OCI-M1 (cell line): Measurements from ENCODE around the gene PGAM2.
"Not testable (repeated sequence)": the region's sequence is repeated elsewhere in the genome, so short reads cannot be mapped to it uniquely, and the experiment has no call there.

Source experiments
- DNase-seq: peaks from one replicate; lab custom pipeline; 2025; lab: John Stamatoyannopoulos, UW

The PGAM2 gene

DNA sequence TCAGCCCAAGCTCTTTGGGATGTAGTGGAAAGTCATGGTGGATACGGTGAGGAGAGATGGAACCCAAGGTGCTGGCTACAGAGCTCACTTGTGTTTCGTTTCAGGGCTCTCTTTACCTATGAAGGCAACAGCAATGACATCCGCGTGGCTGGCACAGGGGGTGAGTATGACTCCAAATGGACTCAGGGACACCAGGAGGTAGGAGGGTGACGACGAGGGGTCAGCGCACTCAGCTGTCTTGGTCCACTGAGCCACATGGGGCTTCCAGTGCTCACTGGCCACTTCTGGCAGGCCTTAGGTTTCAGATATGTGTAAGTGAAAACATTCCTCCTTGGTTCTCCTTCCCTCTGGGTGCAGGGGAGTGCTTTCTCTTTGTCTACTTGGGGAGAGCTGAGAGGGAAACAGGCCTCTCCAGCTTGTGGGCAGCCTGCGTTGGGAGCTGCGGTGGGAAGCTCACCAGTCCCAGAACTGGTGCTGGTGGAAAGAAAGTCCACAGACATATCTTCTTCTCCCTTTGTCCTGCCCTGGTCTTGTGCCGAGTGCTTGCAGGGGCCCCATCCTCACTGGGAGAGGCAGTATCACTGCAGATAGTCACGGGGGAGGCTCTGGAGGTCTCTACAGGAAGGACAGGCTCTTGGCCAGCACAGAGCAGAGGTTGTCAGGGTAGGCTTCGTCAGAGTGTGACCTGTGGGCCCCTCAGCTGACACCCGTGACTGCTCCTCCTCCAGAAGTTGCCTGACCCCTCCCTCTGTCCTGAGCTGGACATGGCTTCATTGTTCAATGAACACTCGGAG is 15.0 kb downstream of the PGAM2 start:
- DNase-seq: no peak

DNA sequence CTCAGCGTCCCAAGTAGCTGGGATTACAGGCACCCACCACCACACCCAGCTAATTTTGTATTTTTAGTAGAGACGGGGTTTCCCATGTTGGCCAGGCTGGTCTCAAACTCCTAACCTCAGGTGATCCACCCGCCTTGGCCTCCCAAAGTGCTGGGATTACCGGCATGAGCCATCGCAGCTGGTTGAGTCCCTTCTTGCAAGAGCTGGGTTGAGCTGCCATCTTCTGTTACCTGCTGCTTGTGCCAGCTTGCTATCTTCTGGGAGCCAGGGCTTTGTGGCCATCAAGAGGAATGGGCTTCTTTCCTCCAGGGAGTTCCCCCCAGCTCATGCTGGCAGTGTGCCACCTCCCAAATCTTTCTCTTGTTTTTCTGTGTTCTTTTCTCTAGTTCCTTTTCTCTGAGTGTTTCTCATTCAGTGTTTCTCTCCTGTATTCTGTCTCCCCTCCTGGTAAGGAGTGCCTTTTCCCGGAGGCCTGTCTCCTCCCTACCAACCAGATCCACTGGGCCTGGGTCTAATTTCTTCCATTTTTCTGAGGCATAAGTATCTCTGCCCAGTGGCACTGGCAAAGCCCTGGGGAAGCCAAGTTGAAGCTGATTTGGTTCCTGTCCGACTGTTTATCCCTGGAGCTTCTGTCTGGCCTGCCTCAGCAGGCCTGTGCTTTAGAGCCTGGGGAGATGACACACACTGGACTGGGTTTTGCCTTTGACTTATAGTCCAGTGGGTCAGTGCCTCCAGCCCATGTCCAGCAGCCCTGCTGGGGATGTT is 17.2 kb downstream of the PGAM2 start:
- no peak for DNase-seq

DNA sequence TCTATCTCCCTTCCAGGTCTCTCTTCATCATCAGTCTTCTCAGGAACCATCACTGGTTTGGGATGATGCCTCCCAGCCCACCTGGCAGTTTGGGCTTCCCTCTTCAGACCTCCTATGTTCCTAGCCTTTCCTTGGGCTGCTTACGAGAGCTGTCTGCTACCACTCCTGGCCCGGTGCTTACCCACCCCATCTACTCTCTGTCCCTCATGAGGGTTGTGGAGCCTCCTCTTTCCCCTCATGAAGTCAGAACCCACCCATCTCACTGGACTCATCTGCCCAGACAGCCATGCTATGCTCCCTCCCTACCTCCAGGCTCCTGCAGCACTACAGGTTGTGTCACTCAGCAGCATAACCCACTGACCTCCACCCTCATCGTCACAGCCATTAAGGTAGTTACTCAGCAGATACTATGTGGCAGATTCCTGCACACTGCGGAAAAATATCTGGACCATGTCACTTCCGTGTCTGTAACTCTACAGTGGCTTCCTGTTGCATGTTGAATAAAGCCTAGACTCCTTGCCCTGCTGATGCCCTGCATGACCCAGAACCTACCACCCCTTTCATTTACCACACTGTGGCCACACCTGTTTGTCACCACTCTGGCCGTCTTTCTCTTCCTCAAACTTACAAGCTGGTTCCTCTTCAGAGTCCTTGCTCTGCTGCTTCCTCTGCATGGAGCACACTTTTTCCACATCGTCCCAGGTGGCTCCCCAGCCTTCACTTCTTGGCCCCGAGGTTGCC is 18.9 kb downstream of the PGAM2 start:
- no peak for DNase-seq

DNA sequence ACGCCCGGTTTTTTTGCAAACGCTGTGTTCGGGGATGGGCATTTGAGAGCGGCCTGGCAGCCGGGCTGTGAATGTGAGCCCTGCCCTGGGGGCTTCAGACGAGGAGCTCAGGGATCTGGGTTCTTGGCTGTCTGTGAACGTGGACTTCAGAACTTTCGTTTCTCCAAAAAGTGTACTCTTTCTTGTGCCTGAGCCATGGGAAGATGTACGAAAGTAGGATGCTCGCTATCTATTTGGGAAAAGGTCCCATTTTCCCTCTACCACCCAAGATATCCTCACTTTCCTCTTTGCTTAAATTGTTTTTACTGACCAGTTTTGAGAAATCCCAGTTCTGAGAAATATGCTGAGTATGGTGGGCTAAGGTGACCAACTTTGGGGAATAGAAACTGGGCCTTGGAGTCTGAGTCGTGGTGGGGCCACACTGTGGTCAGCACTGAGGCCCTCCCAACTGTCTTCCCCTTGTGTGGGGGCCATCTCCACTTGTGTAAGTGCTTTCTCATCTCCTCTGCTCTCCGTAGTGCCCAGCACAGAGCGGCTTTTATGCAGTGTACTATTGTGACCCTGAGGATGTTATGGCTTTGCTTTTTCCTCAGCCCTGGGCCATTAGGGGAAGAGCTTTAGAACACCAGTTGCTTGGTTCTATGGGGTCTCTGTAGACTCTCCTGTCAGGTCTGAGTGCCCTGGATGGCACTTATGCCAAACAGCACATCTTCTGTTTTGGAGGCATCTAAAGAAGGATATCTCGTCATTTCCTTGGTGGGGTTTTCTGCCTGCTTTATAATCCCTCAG is 19.9 kb downstream of the PGAM2 start:
- DNase-seq: no peak

DNA sequence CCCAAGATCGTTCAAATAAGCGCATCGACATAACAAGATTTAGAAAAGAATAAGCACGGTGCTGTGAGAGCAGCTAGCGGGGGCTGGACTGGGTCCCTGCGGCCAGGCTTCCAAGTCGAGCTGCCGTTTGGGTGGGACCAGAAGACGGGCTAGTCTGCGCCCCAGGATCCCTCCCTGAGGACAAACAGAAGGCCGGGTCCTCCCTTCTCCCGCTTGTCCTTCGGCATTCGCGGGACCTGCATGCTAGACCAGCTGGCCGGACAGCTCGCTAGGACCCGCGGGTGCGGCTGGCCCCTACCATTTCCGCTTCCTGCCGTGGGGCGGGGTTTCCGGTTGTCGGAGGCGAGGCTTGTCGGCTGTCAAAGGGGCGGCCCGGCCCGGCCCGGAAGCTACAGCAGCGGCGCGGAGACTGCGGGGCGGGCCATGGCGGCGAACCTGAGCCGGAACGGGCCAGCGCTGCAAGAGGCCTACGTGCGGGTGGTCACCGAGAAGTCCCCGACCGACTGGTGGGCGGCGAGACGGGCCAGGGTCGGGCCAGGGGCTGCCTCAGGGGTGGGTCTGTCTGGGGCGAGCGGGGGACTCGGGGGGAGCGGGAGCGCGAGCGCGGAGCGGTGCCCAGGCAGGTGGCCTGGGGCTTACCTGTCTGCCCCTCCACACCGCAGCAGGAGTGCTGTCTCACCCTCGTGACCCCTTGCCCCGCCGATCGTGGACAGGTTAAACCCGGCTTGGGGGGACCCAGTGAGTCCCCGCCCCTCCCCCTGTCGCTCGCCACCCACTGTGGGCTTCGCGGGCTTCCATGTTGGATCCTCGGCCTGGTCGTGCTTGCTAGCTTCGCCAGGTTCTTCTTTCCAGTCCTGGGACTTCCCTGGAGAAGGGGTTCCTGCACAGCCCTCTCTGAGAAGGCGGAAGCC is 20.8 kb downstream of the PGAM2 start, which contains the start of gene DBNL:
Gene DBNL, plus strand, starts transcription at position 388 of the 911 bp plus-strand sequence. Its CDS starts 36 bp downstream, at position 424.
- peak; percentile 92 for DNase-seq

DNA sequence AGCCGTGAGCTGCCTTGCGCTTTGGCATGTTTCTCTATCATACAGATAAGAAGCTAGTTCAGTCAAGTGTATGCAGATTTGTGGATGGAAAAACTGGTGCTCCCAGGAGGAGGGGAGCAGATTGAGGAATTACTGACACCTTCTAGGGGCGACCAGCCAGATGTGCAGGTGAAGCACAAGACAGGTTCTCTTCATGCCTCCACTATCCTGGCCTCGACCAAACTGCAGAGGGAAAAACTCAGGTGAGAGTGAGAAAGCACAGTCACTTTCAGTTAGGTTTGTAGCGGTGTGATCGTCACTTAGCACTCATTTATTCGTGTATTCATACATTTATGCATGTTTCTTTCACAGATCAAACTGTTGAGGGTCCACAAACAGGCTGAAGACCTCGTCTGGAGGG is 21.5 kb downstream of the PGAM2 start:
- DNase-seq: peak; percentile 16

DNA sequence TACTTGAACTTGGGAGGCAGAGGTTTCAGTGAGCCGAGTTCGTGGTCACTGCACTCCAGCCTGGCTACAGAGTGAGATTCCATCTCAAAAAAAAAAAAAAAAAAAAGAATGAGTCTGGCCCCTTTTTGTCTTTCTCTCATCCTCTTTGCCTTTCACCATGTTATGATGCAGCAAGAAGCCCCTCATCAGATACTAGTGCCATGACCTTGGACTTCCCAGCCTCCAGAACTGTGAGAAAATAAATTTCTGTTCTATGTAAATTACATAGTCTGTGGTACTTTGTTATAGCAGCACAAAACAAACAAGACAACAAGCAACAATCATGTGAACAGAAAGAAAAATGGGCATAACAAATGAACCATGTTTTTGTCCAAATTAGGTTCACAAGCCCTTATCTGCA is 23.1 kb downstream of the PGAM2 start:
- no peak for DNase-seq

DNA sequence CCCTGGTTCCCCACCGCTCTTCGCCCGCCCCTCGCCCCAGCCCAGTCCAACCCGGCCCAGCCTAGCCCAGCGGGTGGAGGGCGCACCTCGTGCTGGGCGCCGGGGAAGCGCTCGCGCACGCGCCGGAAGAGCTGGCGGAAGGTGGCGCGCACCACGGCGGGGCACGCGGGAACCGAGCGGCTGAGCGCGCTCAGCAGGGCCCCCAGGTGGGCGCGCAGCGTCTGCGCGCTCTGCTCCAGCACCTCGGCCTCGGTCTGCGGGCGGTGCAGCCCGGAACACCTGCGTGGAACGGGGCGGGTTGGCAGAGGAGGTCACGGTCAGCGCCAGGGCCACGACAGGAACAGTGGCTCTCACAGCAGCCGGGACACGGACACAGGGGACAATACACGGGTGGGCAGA is 24.9 kb downstream of the PGAM2 start:
- not testable (repeated sequence) for DNase-seq

DNA sequence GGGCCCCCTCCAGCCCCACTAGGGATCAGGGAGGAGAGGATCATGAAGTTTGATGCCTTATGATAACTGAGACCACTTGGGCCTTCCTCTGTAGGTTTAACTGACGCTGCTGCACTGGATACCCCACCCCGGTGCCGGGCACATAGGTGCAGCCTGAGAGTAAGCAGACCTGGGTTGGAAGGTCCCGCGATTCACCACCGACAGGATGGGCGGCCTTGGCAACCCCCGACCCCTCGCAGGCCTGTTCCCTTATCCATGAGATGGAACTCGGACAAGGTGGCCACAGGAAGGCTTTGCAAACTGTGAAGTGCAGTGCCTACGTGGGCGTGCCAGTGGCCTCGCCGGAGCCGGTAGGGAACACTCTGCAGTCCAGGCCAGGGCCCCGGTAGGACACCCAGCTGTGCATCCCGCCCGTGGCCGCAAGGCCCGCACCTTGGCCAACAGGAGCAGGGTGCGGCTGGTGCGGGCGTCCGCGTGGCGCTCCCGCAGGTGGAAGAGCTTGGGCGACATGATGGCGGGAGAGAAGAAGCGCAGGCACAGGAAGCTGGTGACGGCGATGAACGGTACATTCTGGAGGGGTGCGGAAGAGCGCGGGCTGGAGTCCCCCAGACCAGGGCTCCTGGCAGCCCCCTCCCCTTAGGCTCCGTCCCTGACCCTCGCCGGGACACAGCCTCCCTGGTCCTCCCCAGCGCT is 25.4 kb downstream of the PGAM2 start:
- not testable (repeated sequence) for DNase-seq

DNA sequence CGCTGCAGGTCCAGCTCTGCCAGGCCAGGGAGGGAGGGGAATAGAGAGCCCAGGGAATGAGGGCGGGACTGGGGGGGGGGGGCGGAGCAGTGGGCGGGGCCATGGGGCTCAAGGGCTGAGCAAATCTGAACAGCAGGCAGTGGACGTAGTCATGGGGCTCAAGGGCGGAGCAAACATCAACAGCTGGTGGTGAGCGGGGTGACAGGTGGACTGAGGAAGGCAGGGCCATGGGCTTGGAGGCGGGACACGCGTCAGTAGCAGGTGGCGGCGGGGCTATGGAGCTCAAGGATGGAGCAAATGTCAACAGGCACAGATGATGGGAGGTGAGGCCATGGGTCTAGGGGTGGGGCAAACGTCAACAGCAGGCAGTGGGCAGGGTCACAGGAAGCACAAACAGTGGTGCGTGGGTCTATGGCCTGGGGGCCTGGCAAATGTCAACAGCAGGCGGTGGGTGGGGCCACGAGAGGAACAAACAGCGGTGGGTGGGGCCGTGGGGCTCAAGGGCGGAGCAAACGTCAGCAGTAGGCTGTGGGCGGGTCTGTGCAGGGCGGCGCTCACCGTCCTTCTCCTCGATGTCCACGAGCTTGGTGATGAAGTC is 26.3 kb downstream of the PGAM2 start:
- not testable (repeated sequence) for DNase-seq

DNA sequence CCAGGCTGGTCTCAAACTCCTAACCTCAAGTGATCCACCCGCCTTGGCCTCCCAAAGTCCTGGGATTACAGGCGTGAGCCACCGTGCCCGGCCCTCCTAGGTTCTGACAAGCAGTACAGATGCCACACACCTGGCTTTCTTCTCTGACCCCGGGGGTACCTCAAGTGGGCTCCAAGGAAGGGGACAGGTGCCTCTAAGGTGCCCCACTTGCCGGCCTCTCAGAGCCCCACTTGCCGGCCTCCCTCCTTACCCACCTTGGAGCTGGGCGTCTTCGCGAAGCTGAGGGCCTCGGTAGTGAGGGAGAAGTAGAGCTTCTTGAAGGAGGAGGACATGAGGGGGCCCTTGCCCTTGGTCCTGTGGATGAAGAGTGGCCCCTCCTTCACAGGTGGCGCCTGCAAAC is 26.8 kb downstream of the PGAM2 start:
- DNase-seq: not testable (repeated sequence)

DNA sequence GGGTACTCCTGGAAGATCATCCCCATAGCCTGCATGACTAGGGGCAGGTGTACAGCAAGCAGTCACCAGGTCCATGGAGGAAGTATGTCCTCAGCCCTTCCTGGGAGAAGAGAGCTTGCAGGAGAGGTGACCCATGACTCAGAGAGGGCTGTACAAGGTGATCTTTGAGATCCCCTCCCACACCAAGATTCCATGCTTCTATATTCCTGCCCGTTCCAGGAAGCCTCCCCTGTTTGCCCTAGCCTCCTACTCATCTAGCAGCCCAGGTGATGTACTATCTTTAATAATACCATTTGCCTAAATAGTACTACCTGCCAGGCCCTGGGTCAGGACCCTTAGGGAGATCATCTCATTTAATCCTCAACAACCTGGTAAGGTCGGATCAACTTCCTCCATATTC is 27.4 kb downstream of the PGAM2 start:
- not testable (repeated sequence) for DNase-seq

DNA sequence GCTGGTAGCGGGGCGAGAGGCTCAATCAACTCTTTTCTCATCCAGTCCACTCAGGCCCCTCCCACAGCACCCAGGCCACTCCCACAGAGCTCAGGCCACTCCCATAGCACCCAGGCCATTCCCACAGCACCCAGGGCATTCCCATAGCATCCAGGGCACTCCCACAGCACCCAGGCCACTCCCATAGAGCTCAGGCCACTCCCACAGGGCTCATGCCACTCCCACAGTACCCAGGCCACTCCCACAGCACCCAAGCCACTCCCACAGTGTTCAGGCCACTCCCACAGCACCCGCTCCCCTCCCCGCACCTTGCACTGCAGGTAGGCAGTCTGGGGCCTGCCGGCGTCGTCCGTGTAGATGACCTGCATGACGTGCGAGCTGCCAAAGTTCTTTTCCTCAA is 29.0 kb downstream of the PGAM2 start:
- DNase-seq: peak; percentile 0

DNA sequence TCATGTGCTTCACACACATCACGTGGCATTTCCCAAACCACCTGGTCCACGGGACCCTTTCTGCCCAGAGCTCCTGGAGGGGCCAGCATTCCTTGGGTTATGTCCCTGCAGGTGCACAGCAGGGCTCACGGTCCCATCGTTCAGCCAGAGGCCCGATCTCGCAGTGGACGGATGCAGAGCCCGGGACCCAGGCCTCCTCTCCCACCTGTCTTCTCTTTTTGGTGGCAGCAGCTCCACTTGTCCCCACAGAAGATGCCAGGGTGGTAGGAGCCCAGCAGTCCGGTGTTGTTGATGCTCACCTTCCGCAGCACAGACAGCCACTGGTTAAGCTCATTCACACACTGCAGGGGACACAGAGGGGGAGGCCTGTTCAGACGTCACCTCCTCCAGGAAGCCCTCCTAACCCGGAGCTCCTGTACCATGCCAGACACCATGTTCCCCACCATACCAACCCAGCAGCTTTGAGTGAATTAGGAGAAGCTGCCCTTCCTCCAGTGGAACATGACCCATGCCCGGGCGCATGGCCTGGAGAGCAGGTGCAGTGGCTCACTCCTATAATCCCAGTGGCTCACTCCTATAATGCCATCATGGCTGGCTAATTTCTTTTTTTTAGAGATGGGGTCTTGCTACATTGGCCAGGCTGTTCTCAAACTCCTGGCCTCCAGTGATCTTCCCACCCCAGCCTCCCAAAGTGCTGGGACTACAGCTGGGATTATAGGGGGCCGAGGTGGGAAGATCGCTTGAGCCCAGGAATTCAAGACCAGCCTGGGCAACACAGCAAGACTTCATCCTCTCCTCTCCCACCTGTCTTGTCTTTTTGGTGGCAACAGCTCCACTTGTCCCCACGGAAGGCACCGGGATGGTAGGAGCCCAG is 31.2 kb downstream of the PGAM2 start:
- not testable (repeated sequence) for DNase-seq

DNA sequence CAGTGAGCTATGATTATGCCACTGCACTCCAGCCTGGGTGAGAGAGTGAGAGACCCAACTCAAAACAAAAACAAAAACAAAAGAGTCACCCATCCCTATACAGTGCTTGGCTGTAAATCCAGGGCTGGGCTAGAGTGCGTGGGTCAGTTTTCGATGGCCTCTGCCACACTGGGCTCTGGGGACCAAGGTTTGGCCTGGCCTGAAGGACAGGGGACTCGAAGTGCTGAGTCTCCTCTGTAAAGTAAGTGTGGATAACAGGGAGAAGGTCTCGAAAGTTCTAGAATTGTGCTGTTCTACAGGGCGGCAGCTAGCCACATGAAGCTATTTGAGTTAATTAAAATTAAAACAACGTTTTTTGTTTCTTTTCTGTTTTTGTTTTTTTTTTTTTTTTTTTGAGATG is 33.3 kb downstream of the PGAM2 start:
- DNase-seq: not testable (repeated sequence)

DNA sequence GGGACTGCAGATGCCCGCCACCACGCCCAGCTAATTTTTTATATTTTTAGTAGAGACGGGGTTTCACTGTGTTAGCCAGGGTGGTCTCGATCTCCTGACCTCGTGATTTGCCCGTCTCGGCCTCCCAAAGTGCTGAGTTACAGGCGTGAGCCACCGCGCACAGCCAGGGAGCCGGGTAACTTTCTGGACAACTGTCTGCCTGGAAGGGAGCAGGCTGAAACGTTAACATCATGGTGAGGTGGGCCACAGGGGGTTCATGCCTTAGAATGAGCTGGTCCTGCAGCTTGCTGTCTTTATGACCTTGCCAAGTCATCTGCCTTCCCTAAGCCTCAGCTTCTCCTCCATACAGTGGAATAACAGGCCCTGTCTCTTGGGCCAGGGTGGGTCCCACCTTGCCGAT is 34.0 kb downstream of the PGAM2 start:
- not testable (repeated sequence) for DNase-seq

DNA sequence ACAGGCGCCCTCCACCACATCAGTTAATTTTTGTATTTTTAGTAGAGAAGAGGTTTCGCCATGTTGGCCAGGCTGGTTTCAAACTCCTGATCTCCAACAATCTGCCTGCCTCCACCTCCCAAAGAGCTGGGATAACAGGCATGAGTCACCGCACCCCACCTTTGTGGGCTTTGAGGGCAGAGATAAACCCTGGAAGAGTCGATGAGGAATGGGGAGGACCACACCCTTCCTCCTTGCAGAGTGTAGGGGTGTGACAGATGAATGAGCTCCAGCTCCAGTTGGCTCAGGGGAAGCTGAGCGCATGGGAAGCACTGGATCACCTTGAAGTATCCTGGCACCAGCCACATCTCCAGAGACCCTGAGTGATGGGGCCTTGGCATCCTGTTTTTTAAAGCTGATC is 35.3 kb downstream of the PGAM2 start:
- DNase-seq: not testable (repeated sequence)

DNA sequence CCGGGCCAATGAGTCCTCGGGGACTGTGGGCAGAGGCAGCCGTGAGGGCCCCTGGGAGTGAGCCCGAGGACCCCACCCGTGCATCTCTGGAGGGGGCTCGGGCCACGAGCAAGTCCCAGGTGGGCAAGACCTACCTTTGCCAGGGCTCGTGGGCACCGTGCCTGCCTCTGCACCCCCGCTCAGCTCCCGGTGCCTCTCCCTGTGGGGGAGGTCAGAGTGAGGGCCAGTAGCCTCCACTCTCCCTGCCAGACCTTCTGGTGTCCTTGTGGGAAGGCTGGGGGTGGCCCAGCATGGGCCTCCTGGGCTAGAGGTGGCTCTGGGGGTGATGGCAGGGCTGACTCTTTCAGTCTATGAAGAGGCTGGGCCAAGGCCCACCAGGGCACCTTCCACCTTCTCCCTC is 35.9 kb downstream of the PGAM2 start:
- DNase-seq: not testable (repeated sequence)
